Esophagus squamous epithelium (tissue), 4 donors: ENCODE measurements around the gene CA10.

ENCODE experiments used
- POLR2A ChIP-seq, 4 donors: fragments of 450-650 bp; IDR thresholded peaks; one replicate each; pipeline ENCODE4 v1.6.1; 2017; ENCODE audit warnings: antibody characterized with exemption in 4 of 4, mild to moderate bottlenecking in 4 of 4, moderate library complexity in 3 of 4
- TF ChIP-seq, protein P1 (sequence below), 6 experiments: fragments of 450-650 bp in 4 of 6; fragments of 200-600 bp in 2 of 6; sonication (generic) in 2 of 6; IDR thresholded peaks; one replicate each; pipeline ENCODE4 v1.5.1; 2016 to 2019; ENCODE audit warnings: antibody characterized with exemption in 6 of 6, mild to moderate bottlenecking in 4 of 6, moderate library complexity in 4 of 6

DNA sequence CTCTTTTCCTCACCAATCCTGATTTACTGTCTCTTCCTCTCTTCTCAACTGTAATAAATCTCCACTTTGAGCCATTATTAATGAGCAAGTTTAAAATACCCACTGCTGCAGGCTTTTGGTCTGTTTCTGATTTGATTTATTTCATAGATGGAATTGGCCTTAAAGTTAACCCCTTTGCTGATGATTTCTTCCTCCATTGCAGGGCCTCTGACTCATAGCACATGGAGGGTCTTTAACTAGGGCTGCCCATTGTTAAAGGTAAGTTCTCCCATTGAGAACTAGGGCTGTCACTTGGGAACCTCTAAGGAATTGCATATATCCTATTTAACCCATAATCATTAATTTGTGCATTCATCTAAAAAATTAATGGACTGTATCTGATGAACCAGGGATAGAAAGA is 221.2 kb downstream of the CA10 start:
- TF ChIP-seq, protein P1, sequence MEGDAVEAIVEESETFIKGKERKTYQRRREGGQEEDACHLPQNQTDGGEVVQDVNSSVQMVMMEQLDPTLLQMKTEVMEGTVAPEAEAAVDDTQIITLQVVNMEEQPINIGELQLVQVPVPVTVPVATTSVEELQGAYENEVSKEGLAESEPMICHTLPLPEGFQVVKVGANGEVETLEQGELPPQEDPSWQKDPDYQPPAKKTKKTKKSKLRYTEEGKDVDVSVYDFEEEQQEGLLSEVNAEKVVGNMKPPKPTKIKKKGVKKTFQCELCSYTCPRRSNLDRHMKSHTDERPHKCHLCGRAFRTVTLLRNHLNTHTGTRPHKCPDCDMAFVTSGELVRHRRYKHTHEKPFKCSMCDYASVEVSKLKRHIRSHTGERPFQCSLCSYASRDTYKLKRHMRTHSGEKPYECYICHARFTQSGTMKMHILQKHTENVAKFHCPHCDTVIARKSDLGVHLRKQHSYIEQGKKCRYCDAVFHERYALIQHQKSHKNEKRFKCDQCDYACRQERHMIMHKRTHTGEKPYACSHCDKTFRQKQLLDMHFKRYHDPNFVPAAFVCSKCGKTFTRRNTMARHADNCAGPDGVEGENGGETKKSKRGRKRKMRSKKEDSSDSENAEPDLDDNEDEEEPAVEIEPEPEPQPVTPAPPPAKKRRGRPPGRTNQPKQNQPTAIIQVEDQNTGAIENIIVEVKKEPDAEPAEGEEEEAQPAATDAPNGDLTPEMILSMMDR (IDR thresholded peaks at IDR 0.05), result no peak
- no peak for TF ChIP-seq POLR2A (IDR thresholded peaks at IDR 0.05)
